CD4-positive, alpha-beta T cell (primary cell): ENCODE measurements around the gene DPP4. TPM values are rescaled to one million over a fixed set of nuclear protein-coding genes. Genes with fewer than 3 reads are reported as not detected.

Experiments
- ATAC-seq: fragments of 200-7000 bp; cut with Tn5 transposase; one replicate; pipeline ENCODE4 v1.10.0; 2022; ENCODE audit warnings: mild to moderate bottlenecking; ENCODE audit not compliant: poor library complexity
- CTCF ChIA-PET: fragments of 350-600 bp; sonication (Branson Sonifier 250); formaldehyde crosslinking; loops from one replicate; lab custom pipeline; 2021; ENCODE audit warnings: antibody characterized with exemption, inconsistent platforms; lab: Charles Lee
- POLR2A ChIA-PET: fragments of 350-600 bp; sonication (Branson Sonifier 250); formaldehyde crosslinking; loops from one replicate; lab custom pipeline; 2021; ENCODE audit warnings: antibody characterized with exemption, inconsistent platforms; lab: Charles Lee
- DNase-seq, 14 experiments: peaks; one replicate each; pipeline ENCODE4 v3.0.0-alpha.2; 2013 to 2020; ENCODE audit warnings: mixed read lengths in 2 of 14
- H3K27ac ChIP-seq, 2 donors: one replicate each; pipeline versions ENCODE4 v1.5.1 to v1.7.0; 2013; ENCODE audit warnings: low read length in 2 of 2, low read depth in 1 of 2, mild to moderate bottlenecking in 1 of 2
- H3K27me3 ChIP-seq, 2 experiments: 1 replicate in 1 of 2; 2 replicates in 1 of 2; pipeline versions ENCODE4 v1.6.1 to v1.7.0; 2013; ENCODE audit warnings: low read length in 2 of 2, control low read depth in 1 of 2, mild to moderate bottlenecking in 1 of 2, moderate library complexity in 1 of 2; ENCODE audit not compliant: insufficient read depth in 2 of 2, control insufficient read depth in 1 of 2
- H3K36me3 ChIP-seq: one replicate; pipeline ENCODE4 v1.6.1; 2013; ENCODE audit warnings: low read length, control low read depth; ENCODE audit not compliant: insufficient read depth
- H3K4me1 ChIP-seq: one replicate; pipeline ENCODE4 v1.6.1; 2013; ENCODE audit warnings: low read length, control low read depth; ENCODE audit not compliant: insufficient read depth
- H3K4me3 ChIP-seq: one replicate; pipeline ENCODE4 v1.5.1; 2013; ENCODE audit warnings: mild to moderate bottlenecking, low read length, moderate library complexity
- H3K9me3 ChIP-seq, 2 experiments: 1 replicate in 1 of 2; 2 replicates in 1 of 2; pipeline versions ENCODE4 v1.6.1 to v1.7.0; 2013; ENCODE audit warnings: low read length in 2 of 2, mild to moderate bottlenecking in 2 of 2, control low read depth in 1 of 2, moderate library complexity in 1 of 2; ENCODE audit not compliant: control insufficient read depth in 1 of 2, insufficient read depth in 1 of 2
- H3K27ac Mint-ChIP-seq: one replicate; pipeline ENCODE4 v1.8.0; 2020; ENCODE audit warnings: mixed read lengths
- H3K27me3 Mint-ChIP-seq: one replicate; pipeline ENCODE4 v1.8.0; 2021; ENCODE audit warnings: mixed read lengths
- H3K36me3 Mint-ChIP-seq: one replicate; pipeline ENCODE4 v1.8.0; 2021; ENCODE audit warnings: low read depth, mixed read lengths
- H3K4me1 Mint-ChIP-seq: one replicate; pipeline ENCODE4 v1.8.0; 2021; ENCODE audit warnings: low read depth, mixed read lengths
- H3K4me3 Mint-ChIP-seq: one replicate; pipeline ENCODE4 v1.8.0; 2020; ENCODE audit warnings: mild to moderate bottlenecking, mixed read lengths
- H3K9me3 Mint-ChIP-seq: one replicate; pipeline ENCODE4 v1.8.0; 2020; ENCODE audit warnings: mixed read lengths
- CTCF ChIP-seq: fragments of 200-600 bp; IDR thresholded peaks from one replicate; pipeline ENCODE4 v1.8.0; 2022; ENCODE audit warnings: antibody characterized with exemption, mild to moderate bottlenecking
- intact Hi-C, 2 experiments: fragments of 100-400 bp; cut with DNase I in 1 of 2; cut with micrococcal nuclease in 1 of 2; formaldehyde crosslinking; loops; one replicate each; pipeline versions ENCODE4 v1.15.1 to v1.9.0; 2023 to 2025; cut with DNase I, micrococcal nuclease
- total RNA-seq, 174 experiments: library from RNA in 2 of 174; stranded (reverse) in 2 of 174; gene quantifications; one replicate each; pipeline ENCODE4 v1.2.3 and lab custom pipeline; 2021 to 2026

The DPP4 gene
- total RNA-seq, 2 experiments from 2014 or later, result 15.5 to 16.7 TPM

GRCh38 chr2:162012565-162013058 is 61.4 kb downstream of the DPP4 start:
- ChIA-PET CTCF (interaction anchor here (1.2 to 1.7 kb wide), 2 partner anchors 11 to 61 kb away, joined by 3 to 6 read pairs; partner anchors contain the start of gene DPP4), POLR2A (interaction anchor here (0.6 to 6.1 kb wide), 14 partner anchors 9 to 1741 kb away, joined by 3 to 48 read pairs (median 4); partner anchors contain the start of genes DPP4 and IFIH1)
- Histone ChIP-seq H3K4me3 (no peak overlapping the region), H3K4me1 (peaks cover 34% of the 10 kb centered on the region), H3K36me3 (peaks cover 27% of the 10 kb centered on the region), H3K27me3 (no peaks in the 10 kb centered on the region), H3K9me3 (no peaks in the 10 kb centered on the region), H3K27ac (peak overlapping the region; percentile 82 to 87)
- TF ChIP-seq CTCF, result no peak
- intact Hi-C loops, result loop anchor here in 1 of 2 experiments (5.0 kb wide), 1 partner anchor 45 kb away; no protein-coding TSS in a partner anchor
- no peaks in the 10 kb centered on the region for H3K27me3 Mint-ChIP-seq
- H3K9me3 Mint-ChIP-seq, result no peaks in the 10 kb centered on the region
- ATAC-seq (no peak), DNase-seq (peak in 2 of 14 experiments; percentile 19 to 36)
- H3K27ac Mint-ChIP-seq, result peak overlapping the region; percentile 86
- peak overlapping the region; percentile 42 for H3K4me3 Mint-ChIP-seq
- H3K4me1 Mint-ChIP-seq, result peaks cover 87% of the 10 kb centered on the region
- peaks cover 38% of the 10 kb centered on the region for H3K36me3 Mint-ChIP-seq

GRCh38 chr2:162011706-162012564 is 62.1 kb downstream of the DPP4 start:
- H3K36me3 Mint-ChIP-seq, result peaks cover 32% of the 10 kb centered on the region
- peak overlapping the region; percentile 82 to 87 for H3K27ac ChIP-seq

More at GRCh38 chr2:162011706-162012564, 62.1 kb downstream of the DPP4 start:
- H3K9me3 Mint-ChIP-seq, result no peaks in the 10 kb centered on the region
- ChIA-PET POLR2A (interaction anchor here (0.6 to 6.1 kb wide), 25 partner anchors 10 to 307 kb away, joined by 3 to 48 read pairs (median 4); partner anchors contain the start of genes DPP4 and IFIH1), CTCF (interaction anchor here (1.2 kb wide), 2 partner anchors 62 to 63 kb away, joined by 3 read pairs; partner anchors contain the start of gene DPP4)
- intact Hi-C loops, result loop anchor here in 1 of 2 experiments (2.0 to 5.0 kb wide), 2 partner anchors 19 to 45 kb away; no protein-coding TSS in a partner anchor
- no peaks in the 10 kb centered on the region for H3K27me3 ChIP-seq
- peaks cover 23% of the 10 kb centered on the region for H3K36me3 ChIP-seq
- peaks cover 88% of the 10 kb centered on the region for H3K4me1 Mint-ChIP-seq
- DNase-seq, result peak in 8 of 14 experiments; percentile 10 to 93 (median 44)
- no peaks in the 10 kb centered on the region for H3K9me3 ChIP-seq
- ATAC-seq, result peak; percentile 92
- no peak for TF ChIP-seq CTCF
- H3K4me3 ChIP-seq, result no peak overlapping the region
- peak overlapping the region; percentile 42 for H3K4me3 Mint-ChIP-seq
- peaks cover 34% of the 10 kb centered on the region for H3K4me1 ChIP-seq
- no peaks in the 10 kb centered on the region for H3K27me3 Mint-ChIP-seq
- H3K27ac Mint-ChIP-seq, result peak overlapping the region; percentile 86
